K562 (cell line): ENCODE results near the gene DGKE. TPM values are rescaled to one million over a fixed set of nuclear protein-coding genes. Genes with fewer than 3 reads are reported as not detected.

Experiments
- ATAC-seq: fragments of 200-7000 bp; cut with Tn5 transposase; 3 replicates; pipeline ENCODE4 v1.9.1; 2020; ENCODE audit warnings: moderate library complexity
- BruUV-seq: library from RNA; stranded (reverse); fragments of 400-500 nt; replicated peaks from 2 replicates; lab custom pipeline; 2021; lab: Mats Ljungman, UMichigan
- CTCF ChIA-PET: fragments of 300-600 bp; formaldehyde crosslinking; extraction: SDS; loops from one replicate; lab custom pipeline; 2021; ENCODE audit warnings: low intra/inter-chr PET ratio; lab: Yijun Ruan, JAX
- POLR2A ChIA-PET: fragments of 300-600, 350-650 bp; sonication (Branson Sonifier 250); formaldehyde crosslinking; extraction: SDS; loops from one replicate; lab custom pipeline; 2021; ENCODE audit warnings: antibody characterized with exemption, inconsistent platforms; lab: Yijun Ruan, JAX
- DNase-seq, 4 experiments: peaks; one replicate each; pipeline versions ENCODE4 v3.0.0 to v3.0.0-alpha.2; 2011 to 2018; ENCODE audit warnings: low spot score in 3 of 4, mixed read lengths in 3 of 4; ENCODE audit errors: extremely low read depth in 1 of 4
- FAIRE-seq: peaks from 2 replicates; lab custom pipeline; 2011; peaks lifted over from hg19 to GRCh38; lab: Jason Lieb, UNC
- H2AFZ ChIP-seq: 2 replicates; pipeline ENCODE4 v1.6.0; 2011; ENCODE audit warnings: low read depth, low read length, control low read depth, inconsistent platforms
- H3K27ac ChIP-seq: fragments of 200-600 bp; 3 replicates; pipeline ENCODE4 v1.8.0; 2011; ENCODE audit warnings: low read depth, mild to moderate bottlenecking, control low read depth, inconsistent platforms, low read length, moderate library complexity, mixed read lengths; ENCODE audit errors: extremely low read depth
- H3K27me3 ChIP-seq, 2 experiments: fragments of 300-600 bp in 1 of 2; 2 replicates in 1 of 2; 3 replicates in 1 of 2; pipeline versions ENCODE4 v1.6.0 to v1.8.0; 2011; ENCODE audit warnings: inconsistent platforms in 2 of 2, low read length in 2 of 2, mild to moderate bottlenecking in 1 of 2, mixed read lengths in 1 of 2, moderate library complexity in 1 of 2; ENCODE audit not compliant: control insufficient read depth in 2 of 2, insufficient read depth in 2 of 2
- H3K36me3 ChIP-seq: fragments of 300-600 bp; 3 replicates; pipeline ENCODE4 v1.8.0; 2011; ENCODE audit warnings: mild to moderate bottlenecking, low read length, inconsistent platforms; ENCODE audit not compliant: control insufficient read depth, insufficient read depth
- H3K4me1 ChIP-seq, 2 experiments: fragments of 200-600 bp in 1 of 2; replicated peaks in 1 of 2; 2 replicates in 1 of 2; 3 replicates in 1 of 2; pipeline versions ENCODE4 v1.5.1 to v1.8.0; 2011; ENCODE audit warnings: inconsistent platforms in 2 of 2, low read length in 2 of 2, mild to moderate bottlenecking in 1 of 2, mixed read lengths in 1 of 2, moderate library complexity in 1 of 2; ENCODE audit not compliant: control insufficient read depth in 2 of 2, insufficient read depth in 2 of 2
- H3K4me2 ChIP-seq: 2 replicates; pipeline ENCODE4 v1.6.1; 2011; ENCODE audit warnings: low read length, control low read depth, inconsistent platforms, mixed read lengths; ENCODE audit not compliant: insufficient read depth
- H3K4me3 ChIP-seq: fragments of 200-600 bp; sonication (generic), shearing (Covaris generic); 2 replicates; pipeline ENCODE4 v1.5.1; 2016; ENCODE audit warnings: control low read depth, inconsistent platforms
- H3K79me2 ChIP-seq: fragments of 200-600 bp; 3 replicates; pipeline ENCODE4 v1.8.0; 2011; ENCODE audit warnings: low read length, inconsistent platforms; ENCODE audit not compliant: control insufficient read depth, insufficient read depth
- H3K9ac ChIP-seq, 2 experiments: 2 replicates each; pipeline versions ENCODE4 v1.6.0 to v1.6.1; 2011; ENCODE audit warnings: low read depth in 2 of 2, low read length in 2 of 2, control low read depth in 1 of 2, inconsistent platforms in 1 of 2, mild to moderate bottlenecking in 1 of 2, mixed read lengths in 1 of 2; ENCODE audit not compliant: insufficient read depth in 1 of 2
- H3K9me1 ChIP-seq: one replicate; pipeline ENCODE4 v1.6.0; 2011; ENCODE audit warnings: inconsistent platforms, mild to moderate bottlenecking, low read length, moderate library complexity; ENCODE audit not compliant: control insufficient read depth, insufficient read depth
- H3K9me3 ChIP-seq: replicated peaks from 2 replicates; pipeline ENCODE4 v1.5.1; 2011; ENCODE audit warnings: low read depth, low read length, inconsistent platforms; ENCODE audit not compliant: control insufficient read depth, insufficient read depth
- H4K20me1 ChIP-seq: replicated peaks from 2 replicates; pipeline ENCODE4 v1.6.1; 2011; ENCODE audit warnings: low read length, inconsistent platforms, mixed read lengths; ENCODE audit not compliant: control insufficient read depth, insufficient read depth
- JUNB ChIP-seq: fragments of 450-650 bp; formaldehyde crosslinking; conservative IDR thresholded peaks from 2 replicates; pipeline ENCODE4 v1.4.0; 2020; ENCODE audit warnings: mild to moderate bottlenecking
- MCM5 ChIP-seq: fragments of 450-650 bp; IDR thresholded peaks from 2 replicates; pipeline ENCODE4 v1.6.1; 2016; ENCODE audit warnings: low read depth
- NFATC3 ChIP-seq: fragments of 450-650 bp; IDR thresholded peaks from 2 replicates; pipeline ENCODE4 v1.6.1; 2017; ENCODE audit warnings: mild to moderate bottlenecking
- NR2C2 ChIP-seq, 2 experiments: fragments of 200-800 bp in 1 of 2; sonication (Bioruptor generic) in 1 of 2; sonication (generic) in 1 of 2; formaldehyde crosslinking in 1 of 2; IDR thresholded peaks; 2 replicates each; pipeline versions ENCODE4 v1.6.1 to v1.8.0; 2016 to 2022; ENCODE audit warnings: mild to moderate bottlenecking in 1 of 2, missing compliant biosample characterization in 1 of 2, missing genetic modification characterization in 1 of 2, missing genetic modification reagents in 1 of 2
- RUNX1 ChIP-seq: sonication (generic); IDR thresholded peaks from 2 replicates; pipeline ENCODE4 v1.6.1; 2016; ENCODE audit warnings: antibody characterized with exemption, low read depth
- STAT5B ChIP-seq: fragments of 250-450 bp; sonication (Bioruptor Pico); IDR thresholded peaks from 2 replicates; pipeline ENCODE4 v1.8.0; 2021; ENCODE audit warnings: mild to moderate bottlenecking, inconsistent platforms
- ZKSCAN1 ChIP-seq: fragments of 150-350 bp; IDR thresholded peaks from 2 replicates; pipeline ENCODE4 v1.6.1; 2016; ENCODE audit warnings: low read depth, low read length
- ZNF263 ChIP-seq: sonication (generic); formaldehyde crosslinking; IDR thresholded peaks from 2 replicates; pipeline ENCODE4 v1.8.0; 2022; ENCODE audit warnings: mild to moderate bottlenecking, missing genetic modification reagents, borderline replicate concordance
- ZNF589 ChIP-seq: fragments of 200-800 bp; sonication (Bioruptor generic); IDR thresholded peaks from 2 replicates; pipeline ENCODE4 v1.6.1; 2016; ENCODE audit warnings: low read depth, missing genetic modification characterization, missing compliant biosample characterization
- ZNF764 ChIP-seq: fragments of 250-450 bp; sonication (Bioruptor Pico); IDR thresholded peaks from 2 replicates; pipeline ENCODE4 v1.4.0; 2020; ENCODE audit warnings: low read depth, mild to moderate bottlenecking, moderate library complexity
- ZSCAN32 ChIP-seq: fragments of 450-650 bp; formaldehyde crosslinking; IDR thresholded peaks from 2 replicates; pipeline ENCODE4 v1.4.0; 2020; ENCODE audit warnings: mild to moderate bottlenecking, moderate library complexity
- WGBS: fragments of 100-300 bp; shearing (Covaris generic); methylation state at CpG from one replicate; pipeline ENCODE4 v1.1.6; 2016; ENCODE audit warnings: low coverage, mixed read lengths; ENCODE audit not compliant: insufficient coverage; ENCODE audit errors: missing lambda C conversion rate; 5-methylcytosine and 5-hydroxymethylcytosine counted together
- in situ Hi-C: fragments of 300-500 bp; cut with MboI; formaldehyde crosslinking; loops from 4 replicates; pipeline ENCODE4 v1.15.0; 2018; ENCODE audit warnings: inconsistent platforms, mixed read lengths
- intact Hi-C: fragments of 100-400 bp; cut with micrococcal nuclease; formaldehyde crosslinking; loops from 2 replicates; pipeline ENCODE4 v1.14.2; 2022
- polyA plus RNA-seq, 8 experiments: library from polyadenylated mRNA; depleted of rRNA in 4 of 8; stranded (reverse) in 5 of 8; unstranded in 3 of 8; fragments of >200 nt; fragmentation: Nextera tagmentation in 2 of 8; fragmentation: Illumina TruSeq in 1 of 8; extraction: Ambion mirVana in 2 of 8; extraction: Trizol in 1 of 8; gene quantifications; 2 replicates each; pipeline versions ENCODE4 v1.2.1 to v1.2.3, GENCODE V29; 2011 to 2014; ENCODE audit warnings: inconsistent platforms in 1 of 8, missing spikeins in 1 of 8
- total RNA-seq, 7 experiments: library from RNA; depleted of rRNA in 6 of 7; stranded (reverse); fragments of >200 nt in 6 of 7; fragmentation: Illumina TruSeq in 2 of 7; extraction: Trizol in 2 of 7; gene quantifications; 2 replicates each; pipeline versions ENCODE4 v1.2.1 to v1.2.3, GENCODE V29; 2011 to 2021; ENCODE audit warnings: low replicate concordance in 1 of 7
- TF ChIP-seq, protein P1 (sequence below): fragments of 200-800 bp; sonication (Bioruptor generic); IDR thresholded peaks from 2 replicates; pipeline ENCODE4 v1.6.1; 2016; ENCODE audit warnings: missing genetic modification characterization, missing compliant biosample characterization

Gene DGKE
- total and polyA plus RNA-seq, 9 of the 15 experiments (the other 6 are each of a cell fraction or from before 2014, with no cell fraction given), result 1.3 to 9.9 (median 5.9) TPM

DNA sequence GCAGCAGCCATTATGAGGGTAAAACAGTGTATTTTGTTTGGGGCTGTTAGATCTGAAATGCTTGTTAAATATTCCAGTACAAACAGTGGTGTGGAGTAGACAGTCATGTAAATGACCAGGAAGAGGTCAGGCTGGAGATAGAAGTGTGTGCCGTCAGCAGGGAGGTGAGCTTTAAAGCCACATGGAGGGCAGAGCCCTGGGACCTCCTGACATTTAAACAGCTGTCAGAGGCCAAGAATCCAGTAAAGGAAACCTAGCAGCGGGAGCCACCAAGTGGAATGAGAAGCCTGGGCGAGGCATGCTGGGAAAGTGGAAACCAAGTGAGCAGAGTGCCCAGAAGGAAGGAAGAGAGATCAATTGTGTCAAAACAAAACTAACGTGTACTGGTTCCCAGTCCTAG, 27.0 kb upstream of the DGKE start:
- H3K9ac ChIP-seq, result no peak overlapping the region
- H3K4me1 ChIP-seq, result no peaks in the 10 kb centered on the region; a peak in 1 of 5 replicates
- no peaks in the 10 kb centered on the region for H3K36me3 ChIP-seq
- H3K27ac ChIP-seq, result no peak overlapping the region
- intact Hi-C loops (no loop called here), in situ Hi-C loops (no loop called here)
- no peak for FAIRE-seq
- 16% methylated on average over 4 of the region's 4 CpGs for WGBS
- ATAC-seq, result peak; percentile 25; the same call in 1 of the 3 replicates
- H2AFZ ChIP-seq, result peak overlapping the region; percentile 49
- H3K4me2 ChIP-seq, result no peak overlapping the region; the same call in 1 of the 2 replicates
- no TSS peak for BruUV-seq
- H3K9me3 ChIP-seq, result no peaks in the 10 kb centered on the region
- POLR2A ChIA-PET, result interaction anchor here (0.6 kb wide), 1 partner anchor 590 kb away, joined by 3 read pairs; no protein-coding TSS in a partner anchor
- no peaks in the 10 kb centered on the region for H3K9me1 ChIP-seq
- 0 out of 2 replicates have a peak, but pooled peaks have one; percentile 53 for TF ChIP-seq ZNF589 (CRISPR knock-in tag)
- TF ChIP-seq ZNF764 (CRISPR knock-in tag), result no peak
- TF ChIP-seq ZSCAN32 (CRISPR knock-in tag), result no peak
- no peak overlapping the region for H3K4me3 ChIP-seq
- CTCF ChIA-PET, result no interaction called here
- H3K79me2 ChIP-seq, result no peaks in the 10 kb centered on the region
- H3K27me3 ChIP-seq, result peaks cover 10 to 15% of the 10 kb centered on the region in 2 experiments; a peak in 4 of 5 replicates
- no peak for DNase-seq
- H4K20me1 ChIP-seq, result no peaks in the 10 kb centered on the region

DNA sequence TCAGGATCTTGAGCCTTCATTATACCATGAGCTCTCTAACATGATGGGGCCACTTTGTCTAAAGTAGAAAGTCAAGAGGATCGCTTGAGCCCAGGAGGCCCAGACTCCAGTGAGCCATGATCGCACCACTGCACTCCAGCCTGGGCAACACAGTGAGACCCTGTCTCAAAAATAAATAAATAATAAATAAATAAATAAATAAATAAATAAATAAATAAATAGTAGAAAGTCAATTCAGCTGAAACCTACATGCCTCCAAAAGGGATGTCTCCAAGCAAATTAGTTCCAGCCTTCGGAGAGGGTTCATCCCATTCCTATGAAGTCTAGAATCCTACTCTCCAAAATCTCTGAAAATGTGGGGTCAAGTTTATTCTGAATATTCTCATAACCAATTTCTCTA, 26.2 kb upstream of the DGKE start:
- ATAC-seq, result no peak
- no peaks in the 10 kb centered on the region for H3K9me3 ChIP-seq
- intact Hi-C loops, result no loop called here
- H3K27ac ChIP-seq, result no peak overlapping the region
- no peaks in the 10 kb centered on the region for H3K36me3 ChIP-seq
- H3K27me3 ChIP-seq, result peaks cover 14 to 16% of the 10 kb centered on the region in 2 experiments
- DNase-seq, result no peak
- in situ Hi-C loops, result no loop called here
- FAIRE-seq, result no peak
- H3K4me1 ChIP-seq, result no peaks in the 10 kb centered on the region; a peak in 1 of 5 replicates
- no peaks in the 10 kb centered on the region for H3K79me2 ChIP-seq
- no peaks in the 10 kb centered on the region for H4K20me1 ChIP-seq
- no peak overlapping the region for H3K4me3 ChIP-seq
- no peak overlapping the region for H3K9ac ChIP-seq
- no peak overlapping the region for H2AFZ ChIP-seq
- ChIA-PET CTCF (no interaction called here), POLR2A (interaction anchor here (0.6 kb wide), 1 partner anchor 591 kb away, joined by 3 read pairs; no protein-coding TSS in a partner anchor)
- BruUV-seq, result no TSS peak
- WGBS, result 12% methylated on average over 3 of the region's 3 CpGs
- no peak overlapping the region for H3K4me2 ChIP-seq
- H3K9me1 ChIP-seq, result no peaks in the 10 kb centered on the region
- TF ChIP-seq MCM5 (no peak), STAT5B (no peak), NFATC3 (no peak), RUNX1 (no peak), ZNF263 (CRISPR knock-in tag) (no peak), ZKSCAN1 (no peak), NR2C2 (CRISPR knock-in tag; IDR thresholded peaks at IDR 0.05) (no peak), NR2C2 (tag; IDR thresholded peaks at IDR 0.05) (no peak), JUNB (CRISPR knock-in tag) (no peak)
- TF ChIP-seq, protein P1, sequence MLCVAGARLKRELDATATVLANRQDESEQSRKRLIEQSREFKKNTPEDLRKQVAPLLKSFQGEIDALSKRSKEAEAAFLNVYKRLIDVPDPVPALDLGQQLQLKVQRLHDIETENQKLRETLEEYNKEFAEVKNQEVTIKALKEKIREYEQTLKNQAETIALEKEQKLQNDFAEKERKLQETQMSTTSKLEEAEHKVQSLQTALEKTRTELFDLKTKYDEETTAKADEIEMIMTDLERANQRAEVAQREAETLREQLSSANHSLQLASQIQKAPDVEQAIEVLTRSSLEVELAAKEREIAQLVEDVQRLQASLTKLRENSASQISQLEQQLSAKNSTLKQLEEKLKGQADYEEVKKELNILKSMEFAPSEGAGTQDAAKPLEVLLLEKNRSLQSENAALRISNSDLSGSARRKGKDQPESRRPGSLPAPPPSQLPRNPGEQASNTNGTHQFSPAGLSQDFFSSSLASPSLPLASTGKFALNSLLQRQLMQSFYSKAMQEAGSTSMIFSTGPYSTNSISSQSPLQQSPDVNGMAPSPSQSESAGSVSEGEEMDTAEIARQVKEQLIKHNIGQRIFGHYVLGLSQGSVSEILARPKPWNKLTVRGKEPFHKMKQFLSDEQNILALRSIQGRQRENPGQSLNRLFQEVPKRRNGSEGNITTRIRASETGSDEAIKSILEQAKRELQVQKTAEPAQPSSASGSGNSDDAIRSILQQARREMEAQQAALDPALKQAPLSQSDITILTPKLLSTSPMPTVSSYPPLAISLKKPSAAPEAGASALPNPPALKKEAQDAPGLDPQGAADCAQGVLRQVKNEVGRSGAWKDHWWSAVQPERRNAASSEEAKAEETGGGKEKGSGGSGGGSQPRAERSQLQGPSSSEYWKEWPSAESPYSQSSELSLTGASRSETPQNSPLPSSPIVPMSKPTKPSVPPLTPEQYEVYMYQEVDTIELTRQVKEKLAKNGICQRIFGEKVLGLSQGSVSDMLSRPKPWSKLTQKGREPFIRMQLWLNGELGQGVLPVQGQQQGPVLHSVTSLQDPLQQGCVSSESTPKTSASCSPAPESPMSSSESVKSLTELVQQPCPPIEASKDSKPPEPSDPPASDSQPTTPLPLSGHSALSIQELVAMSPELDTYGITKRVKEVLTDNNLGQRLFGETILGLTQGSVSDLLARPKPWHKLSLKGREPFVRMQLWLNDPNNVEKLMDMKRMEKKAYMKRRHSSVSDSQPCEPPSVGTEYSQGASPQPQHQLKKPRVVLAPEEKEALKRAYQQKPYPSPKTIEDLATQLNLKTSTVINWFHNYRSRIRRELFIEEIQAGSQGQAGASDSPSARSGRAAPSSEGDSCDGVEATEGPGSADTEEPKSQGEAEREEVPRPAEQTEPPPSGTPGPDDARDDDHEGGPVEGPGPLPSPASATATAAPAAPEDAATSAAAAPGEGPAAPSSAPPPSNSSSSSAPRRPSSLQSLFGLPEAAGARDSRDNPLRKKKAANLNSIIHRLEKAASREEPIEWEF (CRISPR knock-in tag), result no peak
